GM18526 (cell line): ENCODE results near the gene HSD17B12.

Source experiments
- POLR2A ChIP-seq: IDR thresholded peaks from 3 replicates; pipeline ENCODE4 v1.6.1; 2011; ENCODE audit not compliant: insufficient read length; ENCODE audit errors: extremely low read depth

Gene HSD17B12

GRCh38 chr11:43823851-43824250, 143.3 kb downstream of the HSD17B12 start:
- no peak for TF ChIP-seq POLR2A

- TF ChIP-seq POLR2A = no peak
These were observed 144.8 kb downstream of the HSD17B12 start for GRCh38 chr11:43825217-43825816.

GRCh38 chr11:43830928-43831440, 150.4 kb downstream of the HSD17B12 start:
- no peak for TF ChIP-seq POLR2A

- no peak for TF ChIP-seq POLR2A
These were observed 152.0 kb downstream of the HSD17B12 start for GRCh38 chr11:43832536-43832935.

GRCh38 chr11:43833657-43834073, 153.1 kb downstream of the HSD17B12 start:
- TF ChIP-seq POLR2A = no peak

GRCh38 chr11:43834286-43834685, 153.7 kb downstream of the HSD17B12 start:
- no peak for TF ChIP-seq POLR2A

GRCh38 chr11:43835104-43835503, 154.6 kb downstream of the HSD17B12 start:
- no peak for TF ChIP-seq POLR2A

GRCh38 chr11:43837879-43838278, 157.3 kb downstream of the HSD17B12 start:
- TF ChIP-seq POLR2A = no peak

- TF ChIP-seq POLR2A = no peak
These were observed 161.5 kb downstream of the HSD17B12 start for GRCh38 chr11:43842021-43842420.

GRCh38 chr11:43845816-43846215, 165.3 kb downstream of the HSD17B12 start:
- TF ChIP-seq POLR2A = no peak

- TF ChIP-seq POLR2A = no peak
These were observed 171.6 kb downstream of the HSD17B12 start for GRCh38 chr11:43852057-43852636.

GRCh38 chr11:43853781-43854180, 173.2 kb downstream of the HSD17B12 start:
- TF ChIP-seq POLR2A = no peak

GRCh38 chr11:43856993-43857392, 176.5 kb downstream of the HSD17B12 start:
- no peak for TF ChIP-seq POLR2A

GRCh38 chr11:43861141-43861540, 180.6 kb downstream of the HSD17B12 start:
- no peak for TF ChIP-seq POLR2A

GRCh38 chr11:43866520-43866919, 186.0 kb downstream of the HSD17B12 start:
- no peak for TF ChIP-seq POLR2A

- TF ChIP-seq POLR2A = no peak
These were observed 186.4 kb downstream of the HSD17B12 start for GRCh38 chr11:43866969-43867368.

GRCh38 chr11:43868852-43869567, 188.5 kb downstream of the HSD17B12 start:
- no peak for TF ChIP-seq POLR2A

GRCh38 chr11:43871051-43871450, 190.5 kb downstream of the HSD17B12 start:
- TF ChIP-seq POLR2A = no peak
